ENCODE results near the gene MMP23B.

MMP23B gene

GRCh38 chr1:1602968-1603506 is 28.9 kb upstream of the MMP23B start:
- no peak for DNase-seq (ENCODE audit: low read depth in 3 of 3)

GRCh38 chr1:1603671-1604373 is 28.2 kb upstream of the MMP23B start:
- DNase-seq (ENCODE audit: low read depth in 3 of 3), result no peak

GRCh38 chr1:1604374-1605033 is 27.5 kb upstream of the MMP23B start:
- DNase-seq (ENCODE audit: low read depth in 3 of 3), result no peak

- DNase-seq (ENCODE audit: low read depth in 3 of 3), result no peak
Observed at GRCh38 chr1:1605034-1605591, 26.9 kb upstream of the MMP23B start.

GRCh38 chr1:1605724-1606123 is 26.2 kb upstream of the MMP23B start:
- DNase-seq (ENCODE audit: low read depth in 3 of 3), result no peak

- DNase-seq (ENCODE audit: low read depth in 3 of 3), result no peak
Observed at GRCh38 chr1:1606232-1606631, 25.7 kb upstream of the MMP23B start.

- no peak for DNase-seq (ENCODE audit: low read depth in 3 of 3)
Observed at GRCh38 chr1:1609822-1610485, 22.0 kb upstream of the MMP23B start.

GRCh38 chr1:1610796-1611195 is 21.2 kb upstream of the MMP23B start:
- no peak for DNase-seq (ENCODE audit: low read depth in 3 of 3)

GRCh38 chr1:1612104-1612400 is 19.9 kb upstream of the MMP23B start:
- no peak for DNase-seq (ENCODE audit: low read depth in 3 of 3)

- no peak for DNase-seq (ENCODE audit: low read depth in 3 of 3)
Observed at GRCh38 chr1:1613509-1614082, 18.4 kb upstream of the MMP23B start.

- DNase-seq (ENCODE audit: low read depth in 3 of 3), result peak in 1 of 3 experiments; percentile 49
Observed at GRCh38 chr1:1614204-1614953, 17.6 kb upstream of the MMP23B start.

- no peak for DNase-seq (ENCODE audit: low read depth in 3 of 3)
Observed at GRCh38 chr1:1614954-1615255, 17.1 kb upstream of the MMP23B start.

- peak; percentile 93 to 95 (median 94) for DNase-seq (ENCODE audit: low read depth in 3 of 3)
Observed at GRCh38 chr1:1615256-1616044, 16.5 kb upstream of the MMP23B start, which contains the start of gene MIB2. TSS of gene MIB2 (plus strand) at chr1:1615500. CDS start at chr1:1623453, 7,953 bp downstream.

GRCh38 chr1:1616045-1616790 is 15.8 kb upstream of the MMP23B start:
- no peak for DNase-seq (ENCODE audit: low read depth in 3 of 3)

GRCh38 chr1:1616838-1617237 is 15.1 kb upstream of the MMP23B start:
- DNase-seq (ENCODE audit: low read depth in 3 of 3), result no peak

- no peak for DNase-seq (ENCODE audit: low read depth in 3 of 3)
Observed at GRCh38 chr1:1617516-1617915, 14.5 kb upstream of the MMP23B start.

- no peak for DNase-seq (ENCODE audit: low read depth in 3 of 3)
Observed at GRCh38 chr1:1617925-1618324, 14.0 kb upstream of the MMP23B start.

GRCh38 chr1:1618396-1619068 is 13.4 kb upstream of the MMP23B start:
- DNase-seq (ENCODE audit: low read depth in 3 of 3), result no peak

- no peak for DNase-seq (ENCODE audit: low read depth in 3 of 3)
Observed at GRCh38 chr1:1619917-1620361, 12.0 kb upstream of the MMP23B start.

Measured in stimulated activated CD4-positive, alpha-beta T cell treated with anti-CD3 and anti-CD28 coated beads, TNF-alpha, amount 100 ng/mL, for 4 hours (primary cell).